HEK293T (cell line): ENCODE results near the gene CALCOCO1.

ENCODE experiments used
- FOXA1 ChIP-seq: fragments of 450-650 bp; IDR thresholded peaks from 2 replicates; pipeline ENCODE4 v1.6.1; 2016; ENCODE audit warnings: mild to moderate bottlenecking
- FOXM1 ChIP-seq: fragments of 450-650 bp; IDR thresholded peaks from 2 replicates; pipeline ENCODE4 v1.6.1; 2017; ENCODE audit warnings: mild to moderate bottlenecking, borderline replicate concordance
- L3MBTL2 ChIP-seq: fragments of 450-650 bp; conservative IDR thresholded peaks from 2 replicates; pipeline ENCODE4 v1.6.1; 2016; ENCODE audit warnings: mild to moderate bottlenecking
- LEF1 ChIP-seq: fragments of 450-650 bp; IDR thresholded peaks from 2 replicates; pipeline ENCODE4 v1.6.1; 2017; ENCODE audit warnings: mild to moderate bottlenecking, borderline replicate concordance
- NFRKB ChIP-seq: fragments of 450-650 bp; IDR thresholded peaks from 2 replicates; pipeline ENCODE4 v1.6.1; 2016; ENCODE audit warnings: mild to moderate bottlenecking, moderate library complexity
- SP1 ChIP-seq: fragments of 450-650 bp; IDR thresholded peaks from 2 replicates; pipeline ENCODE4 v1.6.1; 2017
- TARDBP ChIP-seq: fragments of 450-650 bp; IDR thresholded peaks from 2 replicates; pipeline ENCODE4 v1.6.1; 2016
- ZNF384 ChIP-seq: fragments of 450-650 bp; IDR thresholded peaks from 2 replicates; pipeline ENCODE4 v1.6.1; 2016

GRCh38 chr12:53659571-53659981 lies 67.7 kb downstream of the CALCOCO1 start:
- no peak for TF ChIP-seq NFRKB
- TF ChIP-seq LEF1: no peak
- no peak for TF ChIP-seq TARDBP
- no peak for TF ChIP-seq ZNF384
- no peak for TF ChIP-seq SP1
- TF ChIP-seq FOXM1: no peak
- TF ChIP-seq L3MBTL2: no peak
- TF ChIP-seq FOXA1: no peak
